IPS-18c (cell line): ENCODE results near the gene SLC4A5.

Source experiments
- H3K4me3 ChIP-seq: 2 replicates; pipeline ENCODE4 v1.7.0; 2013; ENCODE audit warnings: low read depth, mild to moderate bottlenecking, low read length, moderate library complexity; ENCODE audit not compliant: insufficient read depth
- H3K9me3 ChIP-seq: one replicate; pipeline ENCODE4 v1.6.1; 2013; ENCODE audit warnings: mild to moderate bottlenecking, low read length, moderate library complexity; ENCODE audit not compliant: control insufficient read depth, insufficient read depth

The SLC4A5 gene

GRCh38 chr2:74297391-74297790 lies 45.8 kb downstream of the SLC4A5 start:
- H3K9me3 ChIP-seq: no peaks in the 10 kb centered on the region
- no peak overlapping the region for H3K4me3 ChIP-seq

- H3K4me3 ChIP-seq: no peak overlapping the region
- H3K9me3 ChIP-seq: no peaks in the 10 kb centered on the region
Measured at GRCh38 chr2:74293191-74293991, 49.8 kb downstream of the SLC4A5 start.

- no peaks in the 10 kb centered on the region for H3K9me3 ChIP-seq
- H3K4me3 ChIP-seq: no peak overlapping the region
Measured at GRCh38 chr2:74292751-74293150, 50.5 kb downstream of the SLC4A5 start.

- no peak overlapping the region for H3K4me3 ChIP-seq
- H3K9me3 ChIP-seq: no peaks in the 10 kb centered on the region
Measured at GRCh38 chr2:74291886-74292621, 51.2 kb downstream of the SLC4A5 start.

- Histone ChIP-seq H3K9me3 (no peaks in the 10 kb centered on the region), H3K4me3 (no peak overlapping the region)
Measured at GRCh38 chr2:74291218-74291544, 52.0 kb downstream of the SLC4A5 start.

- no peaks in the 10 kb centered on the region for H3K9me3 ChIP-seq
- no peak overlapping the region for H3K4me3 ChIP-seq
Measured at GRCh38 chr2:74290466-74291217, 52.6 kb downstream of the SLC4A5 start.

GRCh38 chr2:74290066-74290465 lies 53.1 kb downstream of the SLC4A5 start:
- Histone ChIP-seq H3K4me3 (no peak overlapping the region), H3K9me3 (no peaks in the 10 kb centered on the region)

GRCh38 chr2:74286725-74287124 lies 56.5 kb downstream of the SLC4A5 start:
- Histone ChIP-seq H3K4me3 (no peak overlapping the region), H3K9me3 (no peaks in the 10 kb centered on the region)

GRCh38 chr2:74281141-74281975 lies 61.9 kb downstream of the SLC4A5 start:
- Histone ChIP-seq H3K9me3 (no peaks in the 10 kb centered on the region), H3K4me3 (no peak overlapping the region)

- no peak overlapping the region for H3K4me3 ChIP-seq
- H3K9me3 ChIP-seq: no peaks in the 10 kb centered on the region
Measured at GRCh38 chr2:74278694-74279093, 64.5 kb downstream of the SLC4A5 start.

- Histone ChIP-seq H3K4me3 (no peak overlapping the region), H3K9me3 (no peaks in the 10 kb centered on the region)
Measured at GRCh38 chr2:74278176-74278575, 65.0 kb downstream of the SLC4A5 start.

- Histone ChIP-seq H3K4me3 (no peak overlapping the region), H3K9me3 (no peaks in the 10 kb centered on the region)
Measured at GRCh38 chr2:74275228-74275627, 68.0 kb downstream of the SLC4A5 start.

- Histone ChIP-seq H3K9me3 (no peaks in the 10 kb centered on the region), H3K4me3 (no peak overlapping the region)
Measured at GRCh38 chr2:74269667-74270066, 73.5 kb downstream of the SLC4A5 start.

GRCh38 chr2:74267068-74267467 lies 76.1 kb downstream of the SLC4A5 start:
- Histone ChIP-seq H3K4me3 (no peak overlapping the region), H3K9me3 (no peaks in the 10 kb centered on the region)

- Histone ChIP-seq H3K9me3 (no peaks in the 10 kb centered on the region), H3K4me3 (no peak overlapping the region)
Measured at GRCh38 chr2:74264281-74264680, 78.9 kb downstream of the SLC4A5 start.

- Histone ChIP-seq H3K4me3 (no peak overlapping the region), H3K9me3 (no peaks in the 10 kb centered on the region)
Measured at GRCh38 chr2:74262681-74263080, 80.5 kb downstream of the SLC4A5 start.

GRCh38 chr2:74261204-74261864 lies 81.9 kb downstream of the SLC4A5 start:
- Histone ChIP-seq H3K9me3 (no peaks in the 10 kb centered on the region), H3K4me3 (no peak overlapping the region)
